DMS53 treated with DMSO at 0.1 percent for 48 hours (cell line): ENCODE data around the gene MPHOSPH10.
A peak's percentile ranks its signal among the peaks of the same experiment; 100 is the strongest.
"Not testable (repeated sequence)": the region's sequence is repeated elsewhere in the genome, so short reads cannot be mapped to it uniquely, and the experiment has no call there.

Experiments used
- DNase-seq: peaks from one replicate; lab custom pipeline; 2025; ENCODE audit not compliant: unreplicated experiment; lab: John Stamatoyannopoulos, UW

The MPHOSPH10 gene, protein sequence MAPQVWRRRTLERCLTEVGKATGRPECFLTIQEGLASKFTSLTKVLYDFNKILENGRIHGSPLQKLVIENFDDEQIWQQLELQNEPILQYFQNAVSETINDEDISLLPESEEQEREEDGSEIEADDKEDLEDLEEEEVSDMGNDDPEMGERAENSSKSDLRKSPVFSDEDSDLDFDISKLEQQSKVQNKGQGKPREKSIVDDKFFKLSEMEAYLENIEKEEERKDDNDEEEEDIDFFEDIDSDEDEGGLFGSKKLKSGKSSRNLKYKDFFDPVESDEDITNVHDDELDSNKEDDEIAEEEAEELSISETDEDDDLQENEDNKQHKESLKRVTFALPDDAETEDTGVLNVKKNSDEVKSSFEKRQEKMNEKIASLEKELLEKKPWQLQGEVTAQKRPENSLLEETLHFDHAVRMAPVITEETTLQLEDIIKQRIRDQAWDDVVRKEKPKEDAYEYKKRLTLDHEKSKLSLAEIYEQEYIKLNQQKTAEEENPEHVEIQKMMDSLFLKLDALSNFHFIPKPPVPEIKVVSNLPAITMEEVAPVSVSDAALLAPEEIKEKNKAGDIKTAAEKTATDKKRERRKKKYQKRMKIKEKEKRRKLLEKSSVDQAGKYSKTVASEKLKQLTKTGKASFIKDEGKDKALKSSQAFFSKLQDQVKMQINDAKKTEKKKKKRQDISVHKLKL

DNA sequence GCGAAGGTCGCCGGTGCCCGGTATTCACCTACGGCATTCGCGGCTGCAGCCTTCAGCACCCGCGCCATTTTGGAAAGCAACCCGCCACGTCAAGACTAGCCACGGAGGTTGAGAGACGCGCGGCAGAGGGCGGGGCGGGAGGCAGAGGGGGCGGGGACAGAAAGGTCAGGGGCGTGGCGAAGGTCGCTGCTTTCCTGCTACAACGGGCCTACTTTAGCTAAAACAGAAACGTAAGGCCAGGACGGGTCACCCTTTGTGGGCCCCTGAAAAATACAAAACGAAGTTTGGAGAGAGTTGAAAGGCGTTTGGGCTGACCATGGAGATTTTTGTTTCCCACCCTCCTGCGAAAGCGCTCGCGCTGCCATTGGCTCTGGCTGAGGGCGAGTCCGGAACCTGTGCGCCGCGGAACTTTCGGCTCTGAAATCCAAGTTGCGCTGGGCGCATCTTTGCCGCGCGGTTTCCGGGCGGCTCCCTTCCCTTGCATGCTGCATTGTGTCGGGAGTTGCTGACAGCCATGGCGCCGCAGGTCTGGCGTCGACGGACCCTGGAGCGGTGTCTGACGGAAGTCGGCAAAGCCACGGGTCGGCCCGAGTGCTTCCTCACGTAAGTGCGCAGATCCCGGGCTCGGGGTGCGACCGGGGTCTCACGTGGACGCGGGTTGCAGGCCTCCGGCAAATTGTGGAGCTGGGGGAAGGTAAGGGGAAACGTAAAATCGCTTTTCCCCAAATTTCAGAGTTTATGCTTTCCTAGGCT, at the start of gene MPHOSPH10, which contains the start of gene MCEE:
Gene MPHOSPH10, plus strand, starts transcription at position 483 of the 753 bp plus-strand sequence. Its CDS starts 32 bp downstream, at position 515.
Gene MCEE, minus strand, starts transcription at position 78 of the 753 bp plus-strand sequence. Its CDS starts 10 bp downstream, at position 68.
- DNase-seq: peak; percentile 92

DNA sequence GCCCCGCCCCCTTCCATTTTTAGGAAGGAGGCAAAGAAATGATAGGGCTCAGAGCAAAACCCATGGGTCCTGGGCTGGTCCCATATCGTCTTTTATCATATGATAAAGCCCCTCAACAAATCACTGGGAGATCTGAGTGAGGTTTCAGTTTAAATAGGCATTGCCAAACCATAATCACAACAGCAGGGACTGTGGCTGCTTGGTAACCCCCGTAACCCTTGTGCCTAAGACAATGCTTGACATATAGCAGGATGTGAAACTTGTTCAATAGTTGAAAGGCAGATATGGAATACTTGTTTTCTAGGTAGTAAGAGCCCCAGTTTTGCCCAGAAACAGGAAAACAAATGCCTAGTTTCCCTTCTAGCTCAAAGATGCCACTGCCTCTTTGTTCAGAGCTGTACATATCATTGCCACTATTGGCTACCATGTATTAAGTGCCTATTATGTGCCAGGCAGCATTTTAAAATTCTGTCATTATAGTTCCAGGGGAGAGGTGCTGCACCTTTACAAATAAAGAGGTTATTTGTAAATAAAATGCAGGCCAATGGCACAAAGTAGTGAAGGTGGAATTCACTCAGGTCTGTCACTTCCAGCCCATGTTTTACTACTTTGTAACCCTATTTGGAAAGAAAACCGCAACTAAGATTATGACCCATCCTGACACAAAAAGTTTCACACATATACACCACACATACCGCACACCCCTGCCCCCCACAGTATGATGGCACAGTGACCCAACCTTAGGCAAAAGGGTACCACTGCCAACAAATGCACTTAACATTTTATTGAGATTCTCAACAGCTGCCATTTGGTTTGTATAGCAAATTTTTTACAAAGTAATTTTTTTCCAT, 47.8 kb upstream of the MPHOSPH10 start:
- DNase-seq: no peak

DNA sequence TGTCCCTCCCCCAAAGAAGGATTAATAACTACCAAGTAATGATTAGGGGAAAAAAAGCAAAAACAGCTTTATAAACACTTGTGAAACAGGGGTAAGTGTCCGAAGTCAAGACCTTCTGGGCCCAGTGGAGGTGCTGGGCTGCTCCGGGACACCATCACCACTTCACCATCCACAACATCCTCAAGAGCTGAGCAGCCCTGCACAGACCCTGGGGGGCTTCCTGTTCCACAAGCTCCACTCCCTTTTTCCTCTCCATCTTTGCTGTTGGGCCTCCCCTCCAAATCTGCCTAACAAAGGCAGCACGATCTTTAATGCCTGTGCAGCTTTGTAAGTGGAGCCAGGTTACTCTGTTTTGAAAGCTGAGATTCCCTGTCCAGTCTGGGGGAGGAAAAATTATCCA, 47.1 kb upstream of the MPHOSPH10 start:
- DNase-seq: not testable (repeated sequence)

DNA sequence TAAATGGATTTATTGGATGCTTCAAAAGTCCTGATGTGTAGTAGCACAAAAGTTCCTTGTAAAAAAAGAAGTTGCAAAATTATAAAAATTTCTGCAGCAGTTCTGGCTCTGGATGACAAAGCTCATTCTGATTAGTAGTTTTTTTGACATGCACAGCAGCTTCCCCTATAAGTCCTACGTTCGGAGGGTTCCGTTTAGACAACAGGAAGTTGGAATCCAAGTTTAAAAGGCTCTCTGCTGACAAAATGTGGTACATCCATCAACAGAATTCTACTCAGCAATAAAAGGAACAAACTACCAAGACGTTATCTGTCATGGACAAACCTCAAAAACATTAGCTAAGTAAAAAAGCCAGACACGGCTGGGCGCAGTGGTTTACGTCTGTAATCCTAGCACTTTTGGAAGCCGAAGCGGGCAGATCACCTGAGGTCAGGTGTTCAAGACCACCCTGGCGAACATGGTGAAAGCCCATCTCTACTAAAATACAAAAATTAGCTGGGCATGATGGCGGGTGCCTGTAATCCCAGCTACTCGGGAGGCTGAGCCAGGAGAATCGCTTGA, 46.6 kb upstream of the MPHOSPH10 start:
- DNase-seq: not testable (repeated sequence)

DNA sequence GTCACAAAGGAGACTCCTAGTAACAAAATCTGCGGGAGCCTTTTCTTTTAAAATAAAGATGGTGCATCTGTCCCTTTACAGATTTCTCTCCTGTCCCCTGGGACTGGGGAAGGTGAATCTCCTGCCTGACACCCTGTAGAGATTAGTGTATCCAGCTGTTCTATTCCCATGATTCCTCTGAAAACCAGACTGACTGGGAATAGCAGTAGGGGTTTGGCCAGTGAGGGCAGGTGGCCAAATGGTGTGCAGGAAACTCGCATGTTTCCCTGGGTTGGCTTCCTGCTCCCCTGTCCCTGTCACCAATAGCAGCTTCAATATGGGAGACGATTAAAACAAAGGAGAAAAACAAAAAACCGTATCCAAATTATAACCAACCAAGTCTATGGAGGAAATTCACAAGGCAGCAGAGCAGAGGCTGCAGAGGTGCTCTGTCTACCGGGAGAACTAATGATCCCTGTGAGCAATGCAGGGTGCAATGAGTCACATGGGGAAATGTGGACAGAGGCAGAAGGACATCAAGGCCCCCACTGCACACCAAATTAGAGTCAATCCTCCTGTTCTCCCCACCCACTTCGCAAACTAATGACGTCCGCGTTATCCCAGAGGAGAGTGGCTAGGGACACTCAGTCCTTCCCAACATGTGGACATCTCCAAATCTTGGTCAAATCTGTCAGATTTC, 45.0 kb upstream of the MPHOSPH10 start:
- DNase-seq: peak; percentile 13

DNA sequence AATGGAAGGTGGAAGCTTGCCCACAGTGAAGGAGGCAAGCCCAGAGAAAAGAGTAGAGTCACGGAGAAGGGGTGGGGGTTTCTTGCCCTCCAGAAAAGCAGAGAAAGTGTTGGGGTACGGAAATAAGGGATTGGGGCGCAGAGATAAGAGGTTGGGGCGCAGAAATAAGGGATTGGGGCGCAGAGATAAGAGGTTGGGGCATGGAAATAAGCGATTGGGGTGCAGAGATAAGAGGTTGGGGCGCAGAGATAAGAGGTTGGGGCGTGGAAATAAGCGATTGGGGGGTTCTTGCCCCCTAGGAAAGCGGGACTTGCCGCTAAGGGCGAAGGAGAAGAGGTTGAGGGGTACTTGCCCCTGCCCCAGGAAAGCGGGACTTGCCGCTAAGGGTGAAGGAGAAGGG, 41.0 kb upstream of the MPHOSPH10 start:
- not testable (repeated sequence) for DNase-seq

DNA sequence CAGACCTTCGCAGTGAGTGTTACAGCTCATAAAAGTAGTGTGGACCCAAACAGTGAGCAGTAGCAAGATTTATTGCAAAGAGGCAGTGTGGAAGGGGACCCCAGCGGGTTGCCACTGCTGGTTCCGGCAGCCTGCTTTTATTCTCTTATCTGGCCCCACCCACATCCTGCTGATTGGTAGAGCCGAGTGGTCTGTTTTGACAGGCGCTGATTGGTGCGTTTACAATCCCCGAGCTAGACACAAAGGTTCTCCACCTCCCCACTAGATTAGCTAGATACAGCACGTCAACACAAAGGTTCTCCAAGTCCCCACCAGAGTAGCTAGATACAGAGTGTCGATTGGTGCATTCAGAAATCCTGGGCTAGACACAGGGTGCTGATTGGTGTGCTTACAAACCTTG, 38.6 kb upstream of the MPHOSPH10 start:
- DNase-seq: not testable (repeated sequence)

DNA sequence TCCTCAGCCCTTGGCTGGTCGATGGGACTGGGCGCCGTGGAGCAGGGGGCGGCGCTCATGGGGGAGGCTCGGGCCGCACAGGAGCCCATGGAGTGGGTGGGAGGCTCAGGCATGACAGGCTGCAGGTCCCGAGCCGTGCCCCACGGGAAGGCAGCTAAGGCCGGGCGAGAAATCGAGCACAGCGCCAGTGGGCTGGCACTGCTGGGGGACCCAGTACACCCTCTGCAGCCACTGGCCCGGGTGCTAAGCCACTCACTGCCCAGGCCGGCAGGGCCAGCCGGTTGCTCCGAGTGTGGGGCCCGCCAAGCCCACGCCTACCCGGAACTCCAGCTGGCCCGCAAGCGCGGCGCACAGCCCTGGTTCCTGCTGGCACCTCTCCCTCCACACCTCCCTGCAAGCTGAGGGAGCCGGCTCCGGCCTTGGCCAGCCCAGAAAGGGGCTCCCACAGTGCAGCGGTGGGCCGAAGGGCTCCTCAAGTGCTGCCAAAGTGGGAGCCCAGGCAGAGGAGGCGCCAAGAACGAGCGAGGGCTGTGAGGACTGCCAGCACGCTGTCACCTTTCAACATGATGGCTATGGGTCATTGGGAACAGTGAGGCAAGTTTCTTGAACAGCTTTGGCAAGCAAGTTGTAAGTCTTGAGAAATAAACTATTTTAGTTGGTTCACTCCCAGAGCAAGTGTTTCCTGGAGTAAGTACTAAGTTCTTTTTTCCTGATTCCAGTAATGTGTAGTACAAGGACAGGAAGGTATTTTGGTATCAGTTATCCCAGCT, 37.8 kb upstream of the MPHOSPH10 start:
- not testable (repeated sequence) for DNase-seq

DNA sequence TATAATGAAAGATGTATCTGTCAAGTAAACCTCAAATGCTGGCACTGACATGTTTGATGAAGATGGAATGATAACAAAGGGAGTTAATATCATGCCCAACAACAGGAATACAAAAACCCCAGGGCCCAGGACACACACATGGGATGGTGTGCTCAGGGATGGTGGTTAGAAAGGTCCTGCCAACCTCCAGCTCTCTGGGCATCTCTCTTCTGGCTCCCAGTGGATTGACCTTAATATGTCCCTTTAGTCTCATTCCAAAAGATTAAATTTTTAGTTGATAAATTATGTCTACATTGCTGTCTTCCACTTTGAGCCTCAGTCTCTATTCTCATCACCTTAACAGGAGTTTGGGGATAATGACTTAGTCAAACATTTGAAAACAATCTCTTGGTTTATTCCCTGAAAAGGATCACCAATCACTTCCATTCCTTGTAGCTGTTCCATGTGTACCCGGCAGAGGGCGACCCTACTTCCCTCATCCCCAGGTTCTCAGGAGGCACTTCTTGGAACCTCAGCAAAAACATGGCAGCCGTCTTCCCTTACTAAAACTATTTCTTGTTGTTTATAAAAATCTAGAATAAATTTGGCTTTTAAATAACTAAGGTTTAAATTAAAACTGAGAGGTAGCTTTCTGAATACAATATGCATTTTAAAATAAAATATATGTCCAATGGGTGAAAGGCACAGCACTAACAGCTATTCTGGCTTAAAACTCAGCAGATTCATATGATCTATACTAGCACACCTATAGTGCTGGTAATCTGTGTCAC, 30.1 kb upstream of the MPHOSPH10 start:
- DNase-seq: peak; percentile 31

DNA sequence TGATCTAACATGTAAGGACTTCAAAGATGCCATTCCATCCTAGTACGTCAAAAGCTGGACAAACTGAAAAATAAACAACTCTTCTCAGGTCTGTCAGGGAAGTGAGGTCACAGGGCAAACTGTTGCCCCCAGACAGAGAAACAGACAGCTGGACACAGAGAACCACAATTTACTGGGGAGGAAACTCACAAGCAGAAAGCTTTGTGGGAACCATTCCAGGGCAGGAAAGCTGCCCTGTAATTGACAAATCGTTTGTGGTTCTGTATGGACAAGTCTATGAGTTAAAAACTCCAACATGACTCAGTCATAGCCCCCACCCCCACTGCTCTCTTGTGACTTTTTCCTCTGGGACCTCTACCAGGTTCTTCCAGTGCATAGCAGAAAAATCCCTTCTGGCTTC, 28.8 kb upstream of the MPHOSPH10 start:
- DNase-seq: no peak

DNA sequence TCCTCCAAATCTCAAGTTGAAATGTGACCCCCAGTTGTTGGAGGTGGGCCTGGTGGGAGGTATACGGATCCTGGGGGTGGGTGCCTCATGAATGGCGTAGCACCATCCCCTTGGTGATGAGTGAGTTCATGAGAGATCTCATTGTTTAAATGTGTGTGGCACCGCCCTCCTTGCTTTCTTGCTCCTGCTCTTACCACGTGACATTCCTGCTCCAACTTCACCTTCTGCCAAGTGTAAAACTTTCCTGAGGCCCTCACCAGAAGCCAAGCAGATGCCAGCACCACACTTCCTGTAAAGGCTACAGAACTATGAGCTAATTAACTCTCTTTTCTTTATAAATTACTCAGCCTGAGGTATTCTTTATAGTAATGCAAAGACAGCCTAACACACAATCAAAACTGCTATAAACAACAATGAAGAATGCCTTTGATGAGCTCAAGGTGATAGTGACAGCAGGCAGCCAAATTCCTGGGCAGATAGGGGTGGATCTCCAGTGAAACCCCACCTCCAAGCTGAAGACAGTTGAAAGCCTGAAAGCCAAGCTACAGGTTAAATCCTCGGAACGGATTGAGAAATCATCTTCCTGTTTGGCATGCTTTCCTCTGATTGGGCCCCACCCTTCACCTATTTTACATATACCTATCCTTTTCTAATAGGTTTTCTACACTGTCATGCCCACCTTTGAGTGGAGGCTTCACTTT, 27.3 kb upstream of the MPHOSPH10 start:
- no peak for DNase-seq

DNA sequence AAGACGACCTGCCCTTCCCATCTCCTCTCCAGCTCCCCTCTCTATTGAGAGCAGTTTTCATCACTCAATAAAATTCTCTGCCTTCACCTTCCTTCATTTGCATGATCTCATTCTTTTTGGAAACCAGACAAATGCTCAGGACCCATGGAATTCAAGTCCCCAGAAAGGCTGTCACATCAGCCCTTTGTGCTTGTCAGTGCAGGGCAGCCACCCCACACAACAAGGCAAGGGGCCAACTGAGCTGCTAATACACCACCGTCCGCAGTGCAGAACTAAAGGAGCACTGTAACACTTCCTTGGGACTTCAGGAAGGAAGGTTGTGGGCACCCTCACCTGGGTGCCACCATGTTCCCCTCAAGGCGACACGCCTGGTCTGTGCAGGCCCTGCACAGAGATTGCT, 26.6 kb upstream of the MPHOSPH10 start:
- DNase-seq: no peak

DNA sequence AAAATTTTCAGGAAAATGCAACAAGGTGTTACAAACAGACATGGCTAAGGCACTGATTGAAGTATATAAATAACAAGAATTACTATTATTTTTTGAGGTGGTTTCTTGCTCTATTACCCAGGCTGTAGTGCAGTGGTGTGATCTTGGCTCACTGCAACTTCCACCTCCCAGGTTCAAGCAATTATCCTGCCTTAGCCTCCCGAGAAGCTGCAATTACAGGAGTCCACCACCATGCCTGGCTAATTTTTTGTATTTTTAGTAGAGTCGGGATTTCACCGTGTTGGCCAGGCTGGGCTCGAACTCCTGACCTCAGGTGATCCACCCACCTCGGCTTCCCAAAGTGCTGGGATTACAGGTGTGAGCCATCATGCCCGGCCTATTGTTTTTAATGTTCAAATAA, 24.0 kb upstream of the MPHOSPH10 start:
- not testable (repeated sequence) for DNase-seq

DNA sequence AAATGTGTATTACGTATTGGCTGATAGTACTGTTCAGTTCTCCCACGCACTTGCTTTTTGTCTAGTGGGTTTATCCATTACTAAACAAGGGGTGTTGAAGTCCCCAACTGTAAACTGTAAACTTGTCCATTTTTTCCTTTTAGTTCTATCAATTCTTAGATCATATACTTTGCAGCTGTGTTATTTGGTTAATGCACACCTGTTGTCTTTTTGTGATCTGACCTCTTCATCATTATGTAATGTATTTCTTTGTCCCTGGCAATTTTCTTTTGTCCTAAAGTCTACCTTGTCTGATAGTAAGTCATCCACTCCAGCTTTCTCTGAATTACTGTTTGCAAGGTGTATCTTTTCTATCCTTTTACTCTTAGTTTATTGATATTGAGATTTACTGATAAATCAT, 22.3 kb upstream of the MPHOSPH10 start:
- no peak for DNase-seq

DNA sequence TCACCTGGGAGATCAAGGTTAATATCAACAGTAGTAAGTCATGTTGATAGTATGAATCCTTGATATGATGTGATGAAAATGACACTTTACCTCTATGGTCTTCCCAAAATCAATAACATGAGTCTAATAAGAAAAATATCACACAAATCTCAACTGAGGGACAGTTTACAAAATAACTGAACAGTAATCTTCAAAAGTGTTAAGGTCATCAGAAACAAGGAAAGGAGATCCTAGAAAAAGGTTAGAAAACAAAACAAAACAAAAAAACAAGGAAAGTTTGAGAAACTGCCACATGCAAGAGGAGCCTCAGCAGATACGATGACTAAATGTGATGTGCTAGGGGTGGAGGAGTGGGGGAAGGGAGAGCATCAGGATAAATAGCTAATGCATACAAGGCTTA, 16.6 kb upstream of the MPHOSPH10 start:
- DNase-seq: no peak

DNA sequence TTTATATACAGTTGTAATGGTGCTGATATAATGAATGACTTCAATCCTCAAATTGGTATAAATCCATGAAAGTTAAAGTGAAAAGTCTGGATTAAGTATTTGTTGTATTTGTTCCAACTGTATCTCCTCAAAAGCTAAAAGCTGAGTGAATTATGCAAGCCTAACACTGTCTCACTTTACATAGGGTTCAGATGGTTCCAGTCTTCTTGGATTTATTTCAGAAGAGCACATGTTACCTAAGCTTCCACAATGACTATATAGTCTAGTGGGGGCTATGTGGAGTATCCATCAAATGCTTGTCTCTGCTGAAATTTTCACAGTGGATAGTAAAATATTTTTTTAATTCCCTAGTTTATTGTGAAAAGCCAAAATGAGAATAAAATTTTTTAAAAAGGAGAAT, 13.4 kb upstream of the MPHOSPH10 start:
- DNase-seq: no peak

DNA sequence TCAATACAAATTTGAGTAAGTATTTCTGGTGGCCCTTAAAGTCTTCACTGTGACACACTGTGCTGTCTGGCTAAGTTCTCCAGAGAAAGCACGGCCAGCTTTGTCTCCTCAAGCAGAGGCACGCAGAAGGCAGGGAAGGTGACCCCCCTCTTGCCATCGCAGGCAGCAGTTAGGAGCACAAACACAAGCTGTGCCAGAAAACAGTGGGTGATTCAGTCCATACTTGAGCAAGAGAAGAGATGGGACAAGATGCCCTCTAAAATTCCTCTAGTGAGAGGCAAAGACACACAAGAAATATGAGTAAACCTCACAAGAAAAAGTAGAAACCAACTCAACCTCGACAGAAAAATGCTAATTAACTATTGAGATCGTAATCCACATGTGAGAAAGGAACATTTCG, 10.2 kb upstream of the MPHOSPH10 start:
- no peak for DNase-seq

DNA sequence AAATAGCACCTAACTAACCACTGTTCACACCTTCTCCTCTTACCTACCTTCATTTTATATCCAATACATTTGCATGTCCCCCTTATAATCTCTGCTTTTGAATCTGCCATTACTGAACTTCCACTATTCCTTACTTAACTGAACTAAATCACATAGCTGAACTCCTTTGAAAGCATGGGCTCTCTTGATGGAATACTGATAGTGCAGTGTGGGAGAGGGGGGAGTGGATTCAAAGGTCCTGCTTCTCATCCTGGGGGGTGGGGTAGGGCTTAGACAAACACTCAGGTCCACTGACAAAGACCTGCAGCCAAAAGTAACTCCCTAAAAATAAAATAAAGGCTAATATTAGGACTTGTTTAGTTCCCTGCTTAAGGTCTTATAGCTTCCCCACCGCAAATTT, 9.0 kb upstream of the MPHOSPH10 start:
- no peak for DNase-seq
